ENCODE measurements around the gene A2ML1. TPM values are rescaled to one million over a fixed set of nuclear protein-coding genes. Genes with fewer than 3 reads are reported as not detected.
"Not testable (repeated sequence)": the region's sequence is repeated elsewhere in the genome, so short reads cannot be mapped to it uniquely, and the experiment has no call there.

Gene A2ML1
- polyA plus RNA-seq, 3 donors = not detected

DNA sequence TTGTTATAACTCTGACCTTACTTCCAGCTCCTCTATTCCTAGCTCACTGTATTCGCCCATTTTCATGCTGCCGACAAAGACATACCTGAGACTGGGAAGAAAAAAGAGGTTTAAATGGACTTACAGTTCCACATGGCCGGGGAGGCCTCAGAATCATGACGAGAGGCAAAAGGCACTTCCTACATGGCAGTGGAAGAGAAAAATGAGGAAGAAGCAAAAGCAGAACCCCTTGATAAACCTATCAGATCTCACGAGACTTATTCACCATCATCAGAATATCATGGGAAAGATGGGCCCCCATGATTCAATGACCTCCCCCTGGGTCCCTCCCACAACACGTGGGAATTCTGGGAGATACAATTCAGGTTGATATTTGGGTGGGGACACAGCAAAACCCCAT is 77.4 kb downstream of the A2ML1 start:
- Mint-ChIP-seq H3K36me3 (peaks cover 2 to 4% of the 10 kb centered on the region in 2 donors), H3K4me1 (peaks cover 24% of the 10 kb centered on the region), H3K4me3 (no peak overlapping the region), H3K27me3 (ENCODE audit: low read depth in 3 of 3) (peaks cover 2 to 15% (median 3%) of the 10 kb centered on the region in 3 donors), H3K27ac (peak overlapping the region in 6 of 7 donors; percentile 47 to 89 (median 76)), H3K9me3 (peaks cover 27 to 47% (median 39%) of the 10 kb centered on the region in 7 donors)
- Histone ChIP-seq H3K27ac (ENCODE audit: low read depth in 1 of 2, low read length in 2 of 2) (peak overlapping the region in 1 of 2 donors; percentile 53), H3K9ac (ENCODE audit: insufficient read depth, low read length, poor library complexity, severe bottlenecking) (no peak overlapping the region), H3K4me2 (replicated peaks; ENCODE audit: extremely low read depth, low read length, poor library complexity, severe bottlenecking) (no peak overlapping the region), H3K27me3 (ENCODE audit: control insufficient read depth in 2 of 2, insufficient read depth in 2 of 2, low read length in 2 of 2) (no peaks in the 10 kb centered on the region), H4K20me1 (ENCODE audit: insufficient read depth, low read length) (no peaks in the 10 kb centered on the region), H3K4me3 (replicated peaks in 1 of 3; ENCODE audit: low read depth in 2 of 3, low read length in 3 of 3) (no peak overlapping the region), H3K9me3 (replicated peaks in 1 of 2; ENCODE audit: control insufficient read depth in 1 of 2, insufficient read depth in 1 of 2, low read length in 2 of 2) (peaks cover 0 to 33% of the 10 kb centered on the region in 2 donors), H2AFZ (ENCODE audit: insufficient read depth, low read depth, low read length, poor library complexity, severe bottlenecking) (peak overlapping the region; percentile 47), H3K36me3 (replicated peaks in 1 of 2; ENCODE audit: control insufficient read depth in 1 of 2, insufficient read depth in 2 of 2, low read length in 2 of 2) (no peaks in the 10 kb centered on the region), H3K4me1 (ENCODE audit: control insufficient read depth in 1 of 2, insufficient read depth in 2 of 2, low read length in 2 of 2) (peaks cover 17 to 23% of the 10 kb centered on the region in 2 donors), H3K79me2 (ENCODE audit: insufficient read depth, low read length) (no peaks in the 10 kb centered on the region)
- WGBS (ENCODE audit: insufficient coverage) = no CpG with 5 or more reads among the region's 6 CpGs
- DNase-seq = peak; percentile 48 to 71 (median 69)
- TF ChIP-seq CTCF (IDR thresholded peaks at IDR 0.05) = no peak
- intact Hi-C loops (cut with micrococcal nuclease) = no loop called here

DNA sequence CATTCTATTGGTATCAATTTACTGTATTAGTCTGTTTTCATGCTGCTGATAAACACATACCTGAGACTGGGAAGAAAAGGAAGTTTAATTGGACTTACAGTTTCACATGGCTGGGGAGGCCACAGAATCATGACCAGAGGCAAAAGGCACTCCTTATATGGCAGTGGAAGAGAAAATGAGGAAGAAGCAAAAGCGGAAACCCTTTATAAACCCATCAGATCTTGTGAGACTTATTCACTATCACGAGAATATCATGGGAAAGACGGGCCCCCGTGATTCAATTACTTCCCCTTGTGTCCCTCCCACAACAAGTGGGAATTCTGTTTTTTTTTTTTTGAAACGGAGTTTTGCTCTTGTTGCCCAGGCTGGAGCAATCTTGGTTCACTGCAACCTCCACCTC is 80.3 kb downstream of the A2ML1 start:
- peaks cover 24% of the 10 kb centered on the region for H3K4me1 Mint-ChIP-seq
- H3K36me3 ChIP-seq (replicated peaks in 1 of 2; ENCODE audit: control insufficient read depth in 1 of 2, insufficient read depth in 2 of 2, low read length in 2 of 2); H3K27me3 Mint-ChIP-seq (ENCODE audit: low read depth in 3 of 3); H3K79me2 ChIP-seq (ENCODE audit: insufficient read depth, low read length); H2AFZ ChIP-seq (ENCODE audit: insufficient read depth, low read depth, low read length, poor library complexity, severe bottlenecking); H3K4me3 ChIP-seq (replicated peaks in 1 of 3; ENCODE audit: low read depth in 2 of 3, low read length in 3 of 3); H3K9ac ChIP-seq (ENCODE audit: insufficient read depth, low read length, poor library complexity, severe bottlenecking); H3K27me3 ChIP-seq (ENCODE audit: control insufficient read depth in 2 of 2, insufficient read depth in 2 of 2, low read length in 2 of 2); H3K36me3 Mint-ChIP-seq; intact Hi-C loops (cut with micrococcal nuclease); H4K20me1 ChIP-seq (ENCODE audit: insufficient read depth, low read length); H3K4me2 ChIP-seq (replicated peaks; ENCODE audit: extremely low read depth, low read length, poor library complexity, severe bottlenecking): not testable (repeated sequence)
- H3K27ac Mint-ChIP-seq = peak overlapping the region; percentile 76 to 92 (median 88)
- Histone ChIP-seq H3K9me3 (replicated peaks in 1 of 2; ENCODE audit: control insufficient read depth in 1 of 2, insufficient read depth in 1 of 2, low read length in 2 of 2) (peaks cover 0 to 30% of the 10 kb centered on the region in 2 donors), H3K27ac (ENCODE audit: low read depth in 1 of 2, low read length in 2 of 2) (peak overlapping the region; percentile 73 to 79), H3K4me1 (ENCODE audit: control insufficient read depth in 1 of 2, insufficient read depth in 2 of 2, low read length in 2 of 2) (peaks cover 21 to 27% of the 10 kb centered on the region in 2 donors)
- 0% methylated on average over 1 of the region's 5 CpGs for WGBS (ENCODE audit: insufficient coverage)
- peak overlapping the region in 1 of 2 donors; percentile 11 for H3K4me3 Mint-ChIP-seq
- peaks cover 27 to 42% (median 39%) of the 10 kb centered on the region in 7 donors for H3K9me3 Mint-ChIP-seq
- DNase-seq = peak; percentile 79 to 95 (median 93)
